Activated T-helper 17 cell treated with anti-CD3 and anti-CD28 coated beads, Interleukin-2, amount 50 U/mL, for 72 hours (primary cell): ENCODE results near the gene IL2RA. TPM values are rescaled to one million over a fixed set of nuclear protein-coding genes. Genes with fewer than 3 reads are reported as not detected.
A peak's percentile ranks its signal among the peaks of the same experiment; 100 is the strongest.

Source experiments
- ATAC-seq: fragments of 150-1000 bp; cut with Tn5 transposase; replicated peaks from 2 replicates; pipeline ENCODE4 v1.10.0; 2021; ENCODE audit warnings: mild to moderate bottlenecking, moderate library complexity
- H3K27ac Mint-ChIP-seq: one replicate; pipeline ENCODE4 v1.8.0; 2022; ENCODE audit warnings: mixed read lengths
- H3K27me3 Mint-ChIP-seq: one replicate; pipeline ENCODE4 v1.8.0; 2022; ENCODE audit warnings: mixed read lengths
- H3K36me3 Mint-ChIP-seq: one replicate; pipeline ENCODE4 v1.8.0; 2022; ENCODE audit warnings: low read depth, mild to moderate bottlenecking, mixed read lengths
- H3K4me1 Mint-ChIP-seq: one replicate; pipeline ENCODE4 v1.8.0; 2022; ENCODE audit warnings: mixed read lengths
- H3K4me3 Mint-ChIP-seq: one replicate; pipeline ENCODE4 v1.8.0; 2022; ENCODE audit warnings: mild to moderate bottlenecking, mixed read lengths
- H3K9me3 Mint-ChIP-seq: one replicate; pipeline ENCODE4 v1.8.0; 2022; ENCODE audit warnings: mixed read lengths
- total RNA-seq, 2 donors: library from RNA; stranded (reverse); gene quantifications; one replicate each; pipeline ENCODE4 v1.2.3, GENCODE V29; 2022

Gene IL2RA
- total RNA-seq, 2 donors from 2014 or later, result 1,342 to 1,348 TPM

DNA sequence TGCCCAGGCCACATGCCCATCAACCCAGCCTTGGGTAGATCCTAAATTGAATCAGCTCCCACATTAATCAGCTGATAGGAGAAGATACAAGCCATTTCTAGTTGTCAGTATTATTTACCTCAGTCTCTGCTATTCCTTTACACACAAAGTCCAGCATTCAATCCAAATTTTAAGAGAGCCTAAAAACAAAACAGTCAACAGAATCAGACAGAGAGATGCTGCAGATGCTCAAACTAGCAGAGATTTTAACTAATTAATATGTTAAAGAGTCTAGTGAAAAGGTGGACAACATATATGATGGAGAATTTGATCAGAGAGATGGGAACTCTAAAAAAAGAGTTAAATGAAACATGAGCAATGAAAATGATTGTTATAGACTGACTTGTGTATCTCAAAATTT, 70.5 kb downstream of the IL2RA start:
- Mint-ChIP-seq H3K36me3 (no peaks in the 10 kb centered on the region), H3K4me1 (peaks cover 11% of the 10 kb centered on the region), H3K27ac (no peak overlapping the region), H3K9me3 (peaks cover 6% of the 10 kb centered on the region), H3K4me3 (no peak overlapping the region), H3K27me3 (no peaks in the 10 kb centered on the region)
- ATAC-seq, result no peak

DNA sequence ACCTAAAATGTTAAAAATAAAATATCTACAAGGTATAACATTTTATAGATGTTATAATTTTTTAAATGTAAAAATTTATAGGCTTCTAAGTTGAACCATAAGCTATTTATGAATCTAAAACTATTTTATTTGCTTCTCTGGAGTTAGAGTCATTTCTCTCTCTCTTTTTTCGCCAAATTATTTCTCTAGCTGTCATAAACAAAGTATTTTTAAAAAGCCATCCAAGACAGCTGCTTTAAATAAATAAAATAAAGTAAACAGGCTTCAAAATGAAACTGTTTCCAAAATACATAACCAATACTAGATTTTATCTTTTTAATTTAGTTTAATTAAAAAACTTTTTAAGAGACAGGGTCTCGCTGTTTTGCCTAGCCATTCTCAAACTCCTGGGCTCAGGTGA, 72.4 kb downstream of the IL2RA start:
- H3K4me1 Mint-ChIP-seq, result peaks cover 16% of the 10 kb centered on the region
- ATAC-seq, result no peak
- H3K27me3 Mint-ChIP-seq, result peaks cover 4% of the 10 kb centered on the region
- H3K9me3 Mint-ChIP-seq, result peaks cover 6% of the 10 kb centered on the region
- no peaks in the 10 kb centered on the region for H3K36me3 Mint-ChIP-seq
- no peak overlapping the region for H3K4me3 Mint-ChIP-seq
- H3K27ac Mint-ChIP-seq, result no peak overlapping the region

- Mint-ChIP-seq H3K9me3 (peaks cover 6% of the 10 kb centered on the region), H3K4me1 (peaks cover 16% of the 10 kb centered on the region), H3K36me3 (no peaks in the 10 kb centered on the region), H3K4me3 (peak overlapping the region; percentile 32), H3K27me3 (peaks cover 4% of the 10 kb centered on the region), H3K27ac (peak overlapping the region; percentile 52)
- no peak for ATAC-seq
Observed at GRCh38 chr10:5988336-5988920, 73.7 kb downstream of the IL2RA start.

DNA sequence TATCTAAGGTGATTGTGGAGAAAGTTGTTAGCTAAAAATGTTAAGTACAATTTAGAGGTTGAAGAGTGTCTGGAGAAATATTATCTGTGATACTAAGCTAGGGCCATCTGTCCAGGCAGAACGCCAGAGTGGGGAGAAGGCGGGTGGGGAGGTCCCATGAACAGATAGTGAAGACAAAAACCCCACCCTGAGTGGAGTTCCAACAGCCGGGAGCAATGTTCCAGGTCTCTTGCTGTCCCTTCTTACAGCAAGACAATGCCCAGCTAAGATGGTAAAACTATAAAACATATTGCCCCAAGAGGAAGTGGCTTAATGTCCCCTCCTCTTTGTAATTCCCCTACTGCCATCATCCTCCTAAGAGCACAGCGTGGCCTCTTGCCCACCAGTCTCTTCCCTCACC, 74.4 kb downstream of the IL2RA start:
- Mint-ChIP-seq H3K4me1 (peaks cover 16% of the 10 kb centered on the region), H3K27ac (peak overlapping the region; percentile 52), H3K4me3 (peak overlapping the region; percentile 32), H3K9me3 (peaks cover 6% of the 10 kb centered on the region), H3K36me3 (no peaks in the 10 kb centered on the region), H3K27me3 (peaks cover 4% of the 10 kb centered on the region)
- no peak for ATAC-seq

DNA sequence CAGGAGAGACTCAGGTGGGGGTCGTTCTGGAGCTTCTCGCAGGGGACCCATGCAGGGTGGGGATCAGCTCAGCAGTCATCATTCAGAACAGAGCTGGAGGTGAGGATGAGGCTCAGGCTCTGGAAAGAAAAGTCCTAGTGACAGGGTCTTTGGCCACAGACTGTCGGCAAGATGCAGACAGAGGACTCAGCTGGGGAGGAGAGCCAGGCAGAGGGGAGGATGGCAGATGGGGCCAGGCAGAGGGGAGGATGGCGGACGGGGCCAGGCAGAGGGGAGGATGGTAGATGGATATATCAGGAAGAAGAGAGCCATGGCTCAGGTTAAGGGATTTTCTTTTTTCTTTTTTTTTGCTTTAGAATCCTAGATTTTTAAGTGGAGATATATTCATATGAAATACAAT, 77.1 kb downstream of the IL2RA start:
- Mint-ChIP-seq H3K4me3 (no peak overlapping the region), H3K36me3 (no peaks in the 10 kb centered on the region), H3K27me3 (peaks cover 4% of the 10 kb centered on the region), H3K27ac (no peak overlapping the region), H3K4me1 (peaks cover 16% of the 10 kb centered on the region), H3K9me3 (no peaks in the 10 kb centered on the region)
- no peak for ATAC-seq

DNA sequence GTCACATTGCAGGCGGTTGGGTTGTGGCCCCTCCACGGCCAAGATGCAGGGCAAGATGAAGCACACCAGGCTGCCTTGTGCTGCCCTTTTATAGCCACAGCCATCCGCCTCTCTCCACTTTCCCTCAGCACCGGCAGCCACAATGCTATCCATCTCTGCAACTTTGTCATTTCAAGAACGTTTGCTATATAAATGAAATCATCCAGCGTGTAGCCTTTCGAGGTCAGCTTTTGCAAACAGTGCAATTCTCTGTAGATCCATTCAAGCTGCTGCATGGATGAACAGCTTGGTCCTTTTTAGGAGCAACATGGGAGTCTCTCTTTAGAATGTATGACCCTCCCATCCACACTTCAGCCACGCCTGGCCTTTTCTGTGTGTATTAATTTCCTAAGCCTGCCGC, 78.4 kb downstream of the IL2RA start:
- Mint-ChIP-seq H3K4me1 (peaks cover 16% of the 10 kb centered on the region), H3K9me3 (no peaks in the 10 kb centered on the region), H3K4me3 (no peak overlapping the region), H3K27ac (no peak overlapping the region), H3K27me3 (peaks cover 4% of the 10 kb centered on the region), H3K36me3 (no peaks in the 10 kb centered on the region)
- no peak for ATAC-seq

DNA sequence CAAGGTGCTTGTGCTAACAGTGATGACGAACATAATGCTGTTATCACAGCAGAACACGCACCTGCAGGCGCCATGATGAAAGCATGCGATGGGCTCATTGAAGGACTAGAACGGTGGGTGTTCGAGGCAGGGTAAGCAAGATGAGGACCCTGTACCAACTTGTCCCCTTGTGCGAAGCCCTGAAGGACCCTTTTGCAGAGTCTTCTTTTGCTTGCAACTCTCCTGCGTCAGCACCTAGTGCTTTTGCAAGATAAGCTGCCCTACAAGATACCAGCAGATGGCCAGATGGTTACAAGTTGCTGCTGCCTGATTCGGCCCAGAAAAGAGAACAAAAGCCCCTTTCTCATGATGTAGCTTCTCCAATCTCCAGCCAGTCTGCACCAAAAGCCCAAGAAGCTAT, 80.6 kb downstream of the IL2RA start:
- H3K27me3 Mint-ChIP-seq, result peaks cover 4% of the 10 kb centered on the region
- no peaks in the 10 kb centered on the region for H3K9me3 Mint-ChIP-seq
- H3K27ac Mint-ChIP-seq, result no peak overlapping the region
- peaks cover 5% of the 10 kb centered on the region for H3K4me1 Mint-ChIP-seq
- ATAC-seq, result no peak
- no peak overlapping the region for H3K4me3 Mint-ChIP-seq
- H3K36me3 Mint-ChIP-seq, result peaks cover under 1% of the 10 kb centered on the region

GRCh38 chr10:5978230-5978489, 84.0 kb downstream of the IL2RA start:
- Mint-ChIP-seq H3K27me3 (no peaks in the 10 kb centered on the region), H3K4me1 (peaks cover 14% of the 10 kb centered on the region), H3K27ac (peak overlapping the region; percentile 75), H3K9me3 (no peaks in the 10 kb centered on the region), H3K4me3 (peak overlapping the region; percentile 85), H3K36me3 (peaks cover 29% of the 10 kb centered on the region)
- no peak for ATAC-seq

DNA sequence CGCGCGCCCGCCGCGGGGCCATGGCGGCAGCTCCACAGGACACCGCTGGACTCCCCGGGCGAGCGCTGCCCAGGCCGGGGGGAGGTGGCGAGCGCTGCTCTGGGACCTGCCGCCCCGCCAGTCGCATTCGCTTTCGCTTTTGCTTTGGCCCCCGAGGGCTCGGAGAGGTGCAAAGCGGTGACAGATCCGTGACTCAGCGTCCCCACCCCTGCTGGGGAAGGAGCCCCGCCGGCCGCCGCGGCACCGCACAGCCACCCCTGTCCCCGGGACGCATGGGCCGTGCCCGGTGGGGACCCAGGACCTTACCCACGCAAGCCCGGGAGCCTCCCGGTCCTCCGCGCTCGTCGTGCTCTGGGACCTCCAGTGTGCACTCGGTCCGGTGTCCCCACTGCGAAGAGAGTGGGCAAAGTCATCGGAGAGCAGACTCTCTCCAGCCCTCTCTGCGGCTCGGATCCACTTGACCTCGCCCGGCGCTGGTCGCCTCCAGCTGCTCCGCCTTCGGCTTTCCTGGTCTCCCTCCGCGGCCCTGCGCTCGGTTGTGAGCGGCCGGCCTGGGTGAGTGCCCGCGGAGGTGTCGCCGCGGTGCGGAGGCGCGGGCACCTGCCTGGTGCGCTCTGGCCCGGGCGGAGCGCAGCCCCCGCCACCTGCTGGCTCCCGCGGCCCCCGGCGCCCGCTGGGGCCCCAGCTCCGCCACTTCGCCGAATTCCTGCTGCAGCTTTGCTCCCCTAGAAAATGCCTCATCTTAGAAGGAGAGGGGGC, 84.5 kb downstream of the IL2RA start, which contains the start of gene IL15RA:
Gene IL15RA, minus strand, starts transcription at position 73 of the 759 bp plus-strand sequence. Its CDS starts 51 bp downstream, at position 22.
- H3K9me3 Mint-ChIP-seq, result no peaks in the 10 kb centered on the region
- H3K27me3 Mint-ChIP-seq, result no peaks in the 10 kb centered on the region
- peak within 1 kb of the TSS; percentile 96 for H3K4me3 Mint-ChIP-seq
- peaks cover 19% of the 10 kb centered on the region for H3K4me1 Mint-ChIP-seq
- peak; percentile 77 for ATAC-seq
- H3K27ac Mint-ChIP-seq, result peak within 1 kb of the TSS; percentile 93
- H3K36me3 Mint-ChIP-seq, result peaks cover 34% of the 10 kb centered on the region

- peaks cover 34% of the 10 kb centered on the region for H3K36me3 Mint-ChIP-seq
- peak overlapping the region; percentile 93 for H3K27ac Mint-ChIP-seq
- peak overlapping the region; percentile 96 for H3K4me3 Mint-ChIP-seq
- no peaks in the 10 kb centered on the region for H3K9me3 Mint-ChIP-seq
- peaks cover 24% of the 10 kb centered on the region for H3K4me1 Mint-ChIP-seq
- peak; percentile 4 for ATAC-seq
- H3K27me3 Mint-ChIP-seq, result no peaks in the 10 kb centered on the region
Observed at GRCh38 chr10:5976512-5977470, 85.4 kb downstream of the IL2RA start.

DNA sequence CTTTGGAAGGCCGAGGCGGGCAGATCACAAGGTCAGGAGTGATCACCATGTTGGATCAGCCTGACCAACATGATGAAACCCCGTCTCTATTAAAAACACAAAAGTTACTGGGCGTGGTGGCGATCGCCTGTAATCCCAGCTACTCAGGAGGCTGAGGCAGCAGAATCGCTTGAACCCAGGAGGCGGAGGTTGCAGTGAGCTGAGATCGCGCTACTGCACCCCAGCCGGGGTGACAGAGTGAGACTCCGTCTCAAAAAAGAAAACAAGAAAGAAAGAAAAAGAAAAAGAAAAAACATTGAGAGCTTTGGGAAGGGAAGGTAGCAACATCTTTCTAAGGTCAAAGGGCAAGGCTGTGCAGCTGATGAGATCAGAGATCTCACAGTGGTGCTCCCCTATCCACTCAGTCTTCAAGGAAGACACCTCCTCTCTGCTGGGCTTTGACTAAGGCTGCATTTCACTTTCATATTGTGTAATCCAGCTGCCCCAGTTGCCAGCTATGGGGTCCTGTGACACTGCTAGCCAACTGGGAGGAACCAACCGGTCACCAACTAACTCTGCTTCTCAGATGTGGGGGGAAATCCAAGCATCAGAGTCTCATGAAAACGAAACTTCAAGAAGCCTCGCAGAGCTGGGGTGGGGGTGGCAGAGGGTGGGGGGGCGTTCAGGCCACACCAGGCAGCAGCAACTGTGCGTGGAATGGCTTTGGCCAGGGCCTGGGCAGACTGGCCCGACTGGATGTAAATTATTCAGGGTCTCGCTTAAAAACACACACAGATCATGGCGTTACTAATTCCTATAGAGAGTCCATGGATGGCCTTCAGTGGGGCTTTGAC, 86.3 kb downstream of the IL2RA start:
- peak; percentile 80 for ATAC-seq
- Mint-ChIP-seq H3K27me3 (no peaks in the 10 kb centered on the region), H3K27ac (peak overlapping the region; percentile 93), H3K9me3 (no peaks in the 10 kb centered on the region), H3K36me3 (peaks cover 34% of the 10 kb centered on the region), H3K4me3 (peak overlapping the region; percentile 96), H3K4me1 (peaks cover 34% of the 10 kb centered on the region)

DNA sequence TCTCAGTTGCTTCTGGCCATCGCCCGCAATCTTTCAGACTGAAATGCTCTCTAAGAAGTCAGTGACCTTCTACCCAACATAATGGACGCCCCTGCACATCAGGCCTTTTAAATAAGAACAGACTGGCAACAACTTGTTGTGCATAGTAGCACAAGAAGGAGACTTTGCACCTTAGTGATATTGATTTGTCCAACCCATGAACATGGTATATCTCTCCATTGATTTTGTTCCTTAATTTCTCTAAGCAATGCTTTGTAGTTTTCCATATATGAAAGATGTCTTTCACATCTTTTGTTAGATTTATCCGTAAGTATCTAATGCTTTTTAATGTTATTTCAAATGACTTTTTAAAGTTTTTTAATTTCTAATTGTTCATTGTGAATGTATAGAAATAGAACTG, 89.1 kb downstream of the IL2RA start:
- Mint-ChIP-seq H3K9me3 (no peaks in the 10 kb centered on the region), H3K4me3 (peak overlapping the region; percentile 96), H3K27me3 (no peaks in the 10 kb centered on the region), H3K27ac (peak overlapping the region; percentile 1), H3K36me3 (peaks cover 50% of the 10 kb centered on the region), H3K4me1 (peaks cover 43% of the 10 kb centered on the region)
- ATAC-seq, result no peak

DNA sequence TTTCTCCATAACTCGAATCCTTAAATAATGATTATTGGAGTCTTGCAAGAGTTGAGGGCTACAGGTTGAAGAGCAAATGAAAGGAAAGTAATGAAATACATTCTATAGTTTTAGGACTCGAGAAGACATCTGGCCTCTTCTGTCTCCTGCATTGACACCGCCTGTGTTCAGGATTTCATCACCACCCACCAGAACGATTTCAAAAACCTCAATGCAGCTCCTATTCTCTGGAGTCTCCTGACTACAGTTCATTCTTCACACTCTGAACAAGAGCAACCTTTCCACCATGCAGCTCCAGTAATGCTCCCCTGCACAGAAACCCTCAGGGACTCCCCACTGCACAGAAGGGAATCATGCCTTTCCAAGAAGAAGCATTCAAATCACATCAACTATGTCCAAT, 90.3 kb downstream of the IL2RA start:
- no peak for ATAC-seq
- peaks cover 62% of the 10 kb centered on the region for H3K36me3 Mint-ChIP-seq
- no peaks in the 10 kb centered on the region for H3K9me3 Mint-ChIP-seq
- peaks cover 43% of the 10 kb centered on the region for H3K4me1 Mint-ChIP-seq
- peak overlapping the region; percentile 94 for H3K27ac Mint-ChIP-seq
- H3K27me3 Mint-ChIP-seq, result no peaks in the 10 kb centered on the region
- peak overlapping the region; percentile 96 for H3K4me3 Mint-ChIP-seq

DNA sequence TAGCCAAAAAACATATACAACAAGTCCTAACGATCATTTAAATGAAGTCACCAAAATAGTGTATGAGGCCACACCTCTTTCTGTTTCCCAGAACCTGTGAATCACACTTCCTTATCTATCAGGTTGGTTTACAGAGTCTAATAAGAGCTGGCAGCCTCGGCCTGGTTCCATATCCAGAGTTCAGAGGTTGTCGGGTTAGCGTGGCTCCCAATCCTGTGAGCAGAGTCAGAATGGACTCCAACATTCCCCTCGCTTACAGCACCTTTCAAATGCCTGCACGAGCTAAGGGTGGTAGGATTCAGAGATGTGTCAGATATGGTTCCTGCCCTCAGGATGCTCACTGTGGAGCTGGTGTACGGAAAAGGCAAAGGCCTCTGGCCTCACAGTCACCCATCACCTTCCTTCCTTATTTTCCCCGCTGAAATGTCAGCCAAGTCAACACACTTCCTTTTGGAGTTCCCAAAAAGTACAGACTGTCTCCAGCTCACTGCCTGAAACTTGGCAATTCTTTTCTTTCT, 90.8 kb downstream of the IL2RA start:
- Mint-ChIP-seq H3K27ac (peak overlapping the region; percentile 94), H3K27me3 (no peaks in the 10 kb centered on the region), H3K4me3 (peak overlapping the region; percentile 96), H3K9me3 (no peaks in the 10 kb centered on the region), H3K4me1 (peaks cover 43% of the 10 kb centered on the region), H3K36me3 (peaks cover 62% of the 10 kb centered on the region)
- ATAC-seq, result peak; percentile 64
